NCI-H187 (cell line): Measurements from ENCODE around the gene XAB2.

ENCODE experiments used
- DNase-seq, 2 experiments: peaks; one replicate each; lab custom pipeline; 2025; lab: John Stamatoyannopoulos, UW

The XAB2 gene

GRCh38 chr19:7611541-7612279 lies 17.6 kb downstream of the XAB2 start:
- DNase-seq, result no peak

GRCh38 chr19:7610491-7611240 lies 18.7 kb downstream of the XAB2 start:
- no peak for DNase-seq

GRCh38 chr19:7607874-7608560 lies 21.3 kb downstream of the XAB2 start:
- DNase-seq, result no peak

GRCh38 chr19:7607212-7607873 lies 22.0 kb downstream of the XAB2 start:
- no peak for DNase-seq

- no peak for DNase-seq
Measured at GRCh38 chr19:7606289-7606688, 23.1 kb downstream of the XAB2 start.

- DNase-seq, result no peak
Measured at GRCh38 chr19:7605490-7606222, 23.7 kb downstream of the XAB2 start.

- no peak for DNase-seq
Measured at GRCh38 chr19:7603919-7604318, 25.4 kb downstream of the XAB2 start.

GRCh38 chr19:7602935-7603497 lies 26.3 kb downstream of the XAB2 start:
- no peak for DNase-seq

- no peak for DNase-seq
Measured at GRCh38 chr19:7602240-7602934, 27.0 kb downstream of the XAB2 start.

GRCh38 chr19:7600721-7601120 lies 28.6 kb downstream of the XAB2 start:
- no peak for DNase-seq

GRCh38 chr19:7598180-7598579 lies 31.2 kb downstream of the XAB2 start:
- DNase-seq, result no peak

GRCh38 chr19:7597689-7598088 lies 31.7 kb downstream of the XAB2 start:
- no peak for DNase-seq

GRCh38 chr19:7596211-7596937 lies 33.0 kb downstream of the XAB2 start:
- DNase-seq, result no peak

GRCh38 chr19:7595466-7596133 lies 33.7 kb downstream of the XAB2 start, which contains the start of gene CAMSAP3:
Gene CAMSAP3, plus strand, starts transcription at chr19:7595863. Its CDS starts 140 bp downstream, at chr19:7596003.
- peak; percentile 5 to 20 for DNase-seq

- no peak for DNase-seq
Measured at GRCh38 chr19:7590256-7590655, 39.1 kb downstream of the XAB2 start.

GRCh38 chr19:7589822-7590221 lies 39.5 kb downstream of the XAB2 start:
- no peak for DNase-seq

GRCh38 chr19:7582446-7582845 lies 46.9 kb downstream of the XAB2 start:
- no peak for DNase-seq

- no peak for DNase-seq
Measured at GRCh38 chr19:7579182-7579581, 50.2 kb downstream of the XAB2 start.

- DNase-seq, result no peak
Measured at GRCh38 chr19:7578127-7578526, 51.2 kb downstream of the XAB2 start.
